ENCODE results near the gene AIFM3.

The AIFM3 gene

DNA sequence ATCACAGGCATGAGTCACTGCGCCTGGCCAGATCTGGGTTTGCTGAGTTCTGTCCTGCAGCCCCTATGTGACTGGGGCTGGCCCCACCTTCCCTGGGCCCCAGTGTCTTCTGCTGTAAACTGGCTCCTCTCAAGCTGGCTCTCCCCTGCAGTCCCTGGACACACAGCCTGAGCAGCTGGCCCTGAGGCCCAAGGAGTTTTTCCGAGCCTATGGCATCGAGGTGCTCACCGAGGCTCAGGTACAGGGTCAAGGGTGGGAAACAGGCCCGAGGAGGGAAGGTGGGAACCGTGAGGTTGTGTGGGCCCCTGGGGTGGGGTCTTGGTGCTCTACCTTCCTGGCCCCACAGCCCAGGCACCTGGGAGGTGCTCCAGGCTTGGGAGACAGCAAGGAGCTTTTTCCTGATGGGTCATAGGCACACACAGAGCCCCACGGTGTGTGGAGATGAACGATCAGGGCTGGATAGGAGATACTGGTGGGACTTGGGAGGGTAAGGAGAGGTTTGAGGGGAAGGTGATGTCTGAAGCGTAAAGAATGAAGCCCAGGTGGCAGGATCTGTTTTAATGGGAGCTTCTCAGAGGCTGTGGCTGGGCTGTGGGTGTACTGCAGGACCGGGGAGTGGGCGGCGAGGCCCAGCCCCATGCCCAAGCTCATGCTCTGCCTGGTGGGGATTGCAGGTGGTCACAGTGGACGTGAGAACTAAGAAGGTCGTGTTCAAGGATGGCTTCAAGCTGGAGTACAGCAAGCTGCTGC lies 8.7 kb downstream of the AIFM3 start:
- no peak for DNase-seq (ENCODE audit: low read depth)

DNA sequence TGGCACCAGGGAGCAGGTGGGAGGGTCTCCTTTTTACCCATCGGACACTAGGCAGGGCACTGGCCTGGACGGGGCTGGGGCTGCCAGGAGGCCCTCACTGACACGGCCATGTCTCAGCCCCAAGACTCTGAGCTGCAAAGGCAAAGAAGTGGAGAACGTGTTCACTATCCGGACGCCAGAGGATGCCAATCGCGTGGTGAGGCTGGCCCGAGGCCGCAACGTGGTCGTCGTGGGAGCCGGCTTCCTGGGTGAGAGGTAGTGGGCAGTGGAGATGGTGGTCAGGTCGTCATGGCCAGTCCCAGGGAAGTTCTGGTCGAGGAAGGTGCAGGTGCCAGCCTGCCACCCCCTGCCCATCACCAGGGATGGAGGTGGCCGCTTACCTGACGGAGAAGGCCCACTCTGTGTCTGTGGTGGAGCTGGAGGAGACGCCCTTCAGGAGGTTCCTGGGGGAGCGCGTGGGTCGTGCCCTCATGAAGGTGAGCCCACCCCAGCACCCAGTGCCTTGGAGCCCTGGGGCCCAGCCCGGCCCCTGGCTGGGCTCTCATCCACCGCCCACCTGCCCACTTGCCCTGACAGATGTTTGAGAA lies 9.3 kb downstream of the AIFM3 start:
- DNase-seq (ENCODE audit: low read depth): no peak

DNA sequence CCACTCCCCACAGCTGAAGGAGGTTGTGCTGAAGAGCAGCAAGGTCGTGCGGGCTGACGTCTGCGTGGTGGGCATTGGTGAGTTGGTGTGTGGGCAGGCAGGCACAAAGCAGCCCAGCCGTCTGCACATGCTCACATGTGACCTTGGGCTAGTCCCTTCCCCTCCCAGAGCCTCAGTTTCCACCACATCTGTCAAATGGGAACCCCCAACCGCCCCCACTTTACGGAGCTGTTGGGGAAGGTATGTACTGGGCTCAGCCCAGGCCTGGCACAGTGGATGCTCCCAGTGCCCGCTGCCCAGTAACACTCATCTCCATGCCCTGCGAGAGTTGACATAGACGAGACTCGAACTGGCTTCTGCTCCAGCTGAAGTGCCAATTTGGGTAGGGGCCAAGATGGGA lies 10.0 kb downstream of the AIFM3 start:
- DNase-seq (ENCODE audit: low read depth): no peak

DNA sequence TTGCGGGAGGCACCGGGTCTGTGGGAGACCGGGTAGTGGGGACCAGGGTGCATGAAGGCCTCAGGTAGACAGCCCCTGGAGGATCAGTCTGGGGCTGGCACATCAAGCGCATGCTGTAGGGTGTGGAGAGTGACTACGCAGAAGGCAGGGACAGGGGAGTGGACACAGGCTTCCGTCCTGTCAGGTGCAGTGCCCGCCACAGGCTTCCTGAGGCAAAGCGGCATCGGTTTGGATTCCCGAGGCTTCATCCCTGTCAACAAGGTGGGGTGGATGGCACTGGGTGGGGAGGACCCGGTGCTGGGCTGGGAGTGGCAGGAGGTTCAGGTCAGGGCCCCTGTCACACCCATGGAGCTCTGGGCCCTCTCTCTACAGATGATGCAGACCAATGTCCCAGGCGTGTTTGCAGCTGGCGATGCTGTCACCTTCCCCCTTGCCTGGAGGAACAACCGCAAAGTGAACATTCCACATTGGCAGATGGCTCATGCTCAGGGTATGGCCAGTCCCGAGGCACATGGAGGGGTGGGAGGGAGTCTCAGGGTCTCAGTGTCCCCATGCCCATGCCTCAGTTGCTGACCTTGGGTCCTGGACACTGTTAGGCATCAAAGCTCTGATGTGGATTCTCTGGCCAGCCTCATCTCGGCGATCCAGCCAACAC lies 10.6 kb downstream of the AIFM3 start:
- no peak for DNase-seq (ENCODE audit: low read depth)

DNA sequence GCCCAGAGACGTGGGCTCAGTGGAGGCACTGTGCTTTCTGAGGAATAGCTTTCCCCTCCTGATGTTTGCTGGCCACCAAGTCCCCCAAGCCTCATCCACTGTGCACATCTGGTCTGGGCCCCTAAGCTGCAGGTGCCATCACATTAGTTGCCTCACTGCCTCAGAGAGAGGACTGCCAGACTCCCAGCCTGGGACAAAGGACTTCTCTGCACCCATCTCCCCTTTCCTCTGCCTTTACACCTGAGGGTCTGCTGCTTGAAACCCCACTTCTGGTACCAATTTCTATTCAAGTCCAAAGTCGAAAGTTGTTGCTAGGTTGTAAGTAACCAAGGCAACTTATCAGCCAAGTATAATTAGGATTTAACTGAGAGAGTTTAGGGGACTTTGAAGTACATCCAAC lies 11.4 kb downstream of the AIFM3 start:
- no peak for DNase-seq (ENCODE audit: low read depth)

DNA sequence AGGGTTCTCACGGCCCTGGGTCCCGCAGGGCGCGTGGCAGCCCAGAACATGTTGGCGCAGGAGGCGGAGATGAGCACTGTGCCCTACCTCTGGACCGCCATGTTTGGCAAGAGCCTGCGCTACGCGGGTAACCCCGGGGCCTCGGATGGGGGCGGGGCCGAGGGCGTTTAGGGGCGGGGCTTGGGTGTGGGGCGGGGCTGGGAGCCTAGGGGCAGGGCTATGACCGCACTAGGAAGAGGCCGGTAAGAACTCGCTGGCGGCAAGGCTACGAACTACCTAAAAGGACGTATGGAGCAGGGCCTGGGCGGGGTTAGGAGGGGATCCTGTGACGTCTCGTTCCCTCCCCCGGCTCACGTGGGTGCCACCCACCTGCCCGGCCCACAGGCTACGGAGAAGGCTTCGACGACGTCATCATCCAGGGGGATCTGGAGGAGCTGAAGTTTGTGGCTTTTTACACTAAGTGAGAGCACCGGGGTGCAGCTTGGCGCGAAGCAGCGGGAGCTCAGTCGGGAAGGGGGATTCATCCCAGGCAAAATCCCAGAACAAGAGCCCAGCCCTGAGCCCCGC lies 12.3 kb downstream of the AIFM3 start:
- DNase-seq (ENCODE audit: low read depth): peak; percentile 41

DNA sequence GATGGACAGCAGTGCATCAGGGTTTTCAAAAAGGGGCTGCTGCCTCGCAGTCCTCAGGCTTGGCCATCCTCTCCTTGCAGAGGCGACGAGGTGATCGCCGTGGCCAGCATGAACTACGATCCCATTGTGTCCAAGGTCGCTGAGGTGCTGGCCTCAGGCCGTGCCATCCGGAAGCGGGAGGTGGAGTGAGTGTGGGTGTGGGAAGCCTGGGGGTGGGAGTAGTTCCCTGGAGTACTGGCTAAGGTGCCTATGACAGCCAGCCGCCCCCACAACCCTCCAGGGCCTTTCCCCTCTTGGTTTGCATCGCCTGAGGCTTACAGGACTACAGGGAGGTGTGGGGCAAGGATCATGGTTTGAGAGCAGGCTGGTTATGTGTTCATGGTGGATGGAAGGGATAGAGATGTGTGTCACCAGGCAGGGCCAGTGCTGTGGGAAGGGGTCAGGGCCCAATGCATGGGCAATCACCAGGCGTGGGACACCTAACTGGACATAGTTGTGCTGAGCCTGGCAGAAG lies 12.9 kb downstream of the AIFM3 start:
- no peak for DNase-seq (ENCODE audit: low read depth)

DNA sequence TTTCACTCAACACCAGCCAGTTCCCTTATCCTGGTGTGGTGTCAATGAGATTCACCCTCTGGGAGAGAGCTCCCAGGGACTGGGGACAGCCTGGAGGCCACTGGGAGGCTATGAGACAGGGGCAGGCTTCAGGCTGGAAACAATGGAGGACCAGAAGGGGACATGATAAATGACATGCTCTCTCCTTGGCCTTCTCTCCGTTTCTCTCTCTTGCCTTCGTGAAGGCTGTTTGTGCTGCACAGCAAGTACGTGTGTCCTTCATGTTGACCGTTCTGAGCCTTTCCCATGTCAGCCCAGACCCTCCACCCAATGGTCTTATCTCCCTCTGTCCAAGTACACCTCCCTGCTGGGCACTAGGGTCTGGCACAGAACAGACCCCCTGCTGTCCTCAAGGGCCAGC lies 13.5 kb downstream of the AIFM3 start:
- DNase-seq (ENCODE audit: low read depth): no peak

DNA sequence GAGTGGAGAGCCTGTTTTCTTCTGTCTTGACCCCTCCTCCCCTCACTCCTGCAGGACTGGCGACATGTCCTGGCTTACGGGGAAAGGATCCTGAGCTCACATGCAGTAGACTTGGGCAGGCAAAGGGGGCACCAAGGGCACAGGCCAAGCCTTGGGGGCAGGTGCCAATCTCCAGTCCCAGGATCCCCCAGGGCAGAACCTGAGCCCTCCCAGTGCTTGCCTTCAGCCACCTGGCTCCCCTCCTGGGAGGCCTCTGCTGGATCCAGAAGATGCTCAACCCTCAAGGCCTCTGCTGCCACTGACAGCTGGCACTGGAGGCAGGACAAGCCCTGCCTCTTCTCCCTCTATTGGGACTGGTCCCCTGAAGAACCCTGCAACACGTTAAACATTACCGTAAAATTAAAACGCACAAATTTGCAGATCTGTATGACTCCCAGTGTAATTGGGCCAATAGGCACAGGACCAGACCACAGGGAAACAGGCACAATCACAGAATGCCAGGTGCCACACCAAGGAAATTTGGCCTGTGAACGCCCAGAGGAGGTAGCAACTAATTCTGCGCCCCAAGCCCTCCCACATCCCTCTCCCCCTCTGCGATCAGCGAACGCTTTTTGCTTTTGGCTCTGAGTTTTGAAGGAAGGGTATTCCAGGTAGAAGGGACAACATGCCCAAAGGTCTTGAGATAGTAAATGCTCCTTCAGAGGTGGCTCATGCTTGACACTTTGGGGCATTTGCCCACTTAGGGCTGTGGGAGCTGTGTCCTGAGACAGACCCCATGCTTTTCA lies 14.1 kb downstream of the AIFM3 start:
- no peak for DNase-seq (ENCODE audit: low read depth)

DNA sequence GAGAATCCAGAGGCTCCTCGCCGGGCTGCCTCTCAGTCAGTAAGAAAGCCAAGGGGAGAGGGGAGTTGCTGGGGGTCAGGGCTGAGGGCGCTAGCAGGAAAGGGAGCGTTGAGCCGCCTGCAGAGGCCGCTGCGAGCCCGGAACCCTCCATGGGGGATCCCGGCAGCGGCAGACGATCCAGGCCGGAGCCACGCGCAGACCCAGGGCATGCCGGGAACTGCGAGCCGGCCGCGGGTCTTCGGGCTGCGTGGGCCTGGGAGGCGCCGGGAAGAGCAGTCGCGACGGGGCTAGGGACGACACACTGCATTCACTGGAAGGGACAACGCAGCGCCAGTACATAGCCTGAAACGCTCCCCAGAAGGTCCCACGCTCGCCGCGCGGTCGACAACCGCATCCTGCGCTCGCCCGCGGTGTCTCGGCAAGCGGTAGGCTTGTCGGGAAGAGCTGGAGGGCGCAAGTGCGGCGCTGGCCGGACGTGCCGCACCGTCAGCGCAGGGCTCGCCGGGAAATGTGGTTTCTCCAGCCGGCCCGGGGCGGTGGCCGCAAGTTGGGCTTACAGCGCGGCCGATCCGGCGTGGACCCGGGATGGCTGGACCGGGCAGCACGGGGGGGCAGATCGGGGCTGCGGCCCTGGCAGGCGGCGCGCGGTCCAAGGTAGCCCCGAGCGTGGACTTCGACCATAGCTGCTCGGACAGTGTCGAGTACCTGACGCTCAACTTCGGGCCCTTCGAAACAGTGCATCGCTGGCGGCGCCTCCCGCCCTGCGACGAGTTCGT lies 14.9 kb downstream of the AIFM3 start, which contains the start of gene LZTR1:
LZTR1 (plus strand) TSS at position 511 of the 776 bp plus-strand sequence; CDS start at position 586, 75 bp downstream.
- peak; percentile 58 for DNase-seq (ENCODE audit: low read depth)

DNA sequence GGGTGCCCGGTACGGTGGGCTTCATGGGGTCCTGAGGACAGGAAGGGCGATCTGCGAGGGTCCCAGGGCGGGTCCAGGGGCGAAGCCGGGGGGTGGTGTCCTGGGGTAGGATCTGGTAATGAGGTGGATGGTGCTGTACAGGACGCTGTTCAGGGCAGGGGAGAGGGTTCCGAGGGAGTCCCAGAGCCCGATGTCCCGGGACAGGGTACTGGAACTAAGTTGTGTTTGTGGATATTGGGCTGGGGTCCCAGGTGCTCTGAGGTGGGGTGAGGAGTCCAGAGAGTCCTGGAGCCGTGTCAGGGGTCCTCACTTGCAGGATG lies 15.5 kb downstream of the AIFM3 start:
- DNase-seq (ENCODE audit: low read depth): no peak

DNA sequence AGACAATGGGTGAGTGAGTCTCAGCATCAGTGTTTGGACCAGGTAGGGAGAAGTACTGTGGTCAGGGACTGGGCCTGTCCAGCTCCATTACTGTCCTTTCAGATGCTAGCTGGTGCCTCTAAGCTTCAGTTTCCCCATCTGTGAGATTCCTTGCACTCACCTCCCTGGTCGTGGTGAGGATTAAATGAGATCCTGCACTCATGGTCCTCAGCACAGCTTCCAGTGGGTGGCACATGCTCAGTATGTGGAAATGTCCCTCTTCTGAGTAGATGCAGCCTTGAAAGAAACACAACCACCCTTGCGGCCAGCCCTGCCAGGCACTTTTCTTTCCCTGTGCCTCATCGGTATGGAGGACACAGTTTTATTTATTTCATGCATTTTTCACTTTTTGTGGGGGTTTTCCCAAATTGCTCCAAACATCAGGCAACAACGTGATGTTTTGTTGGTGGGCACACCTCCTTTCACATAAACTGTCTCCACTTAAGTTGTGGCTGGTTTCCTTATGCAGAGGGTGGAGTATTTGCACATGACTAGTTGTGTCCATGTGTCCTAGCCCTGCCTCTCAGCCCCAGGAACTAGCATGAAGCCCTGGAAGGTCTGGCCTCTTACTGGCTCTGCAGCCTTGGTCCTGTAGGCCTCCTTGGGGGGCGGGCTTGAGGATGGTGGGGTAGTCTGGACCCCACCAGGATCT lies 16.2 kb downstream of the AIFM3 start:
- DNase-seq (ENCODE audit: low read depth): no peak

DNA sequence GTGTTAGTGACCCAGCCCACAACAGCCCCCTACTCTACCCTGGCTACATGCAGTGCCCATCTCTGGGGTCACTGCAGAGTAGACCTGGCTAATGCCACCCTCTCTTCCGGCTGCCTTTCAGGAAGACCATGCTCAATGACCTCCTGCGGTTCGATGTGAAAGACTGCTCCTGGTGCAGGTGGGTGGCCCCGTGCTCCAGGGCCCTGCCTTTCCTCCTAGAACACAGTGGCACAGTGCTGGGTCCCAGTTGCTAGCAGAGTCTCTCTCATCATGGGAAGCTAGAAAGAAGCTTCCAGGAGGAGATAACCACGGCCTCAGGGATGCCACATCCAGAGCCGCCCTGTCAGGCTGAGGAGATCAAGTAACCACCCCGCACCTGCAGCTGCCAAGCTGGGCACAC lies 18.7 kb downstream of the AIFM3 start:
- DNase-seq (ENCODE audit: low read depth): no peak

DNA sequence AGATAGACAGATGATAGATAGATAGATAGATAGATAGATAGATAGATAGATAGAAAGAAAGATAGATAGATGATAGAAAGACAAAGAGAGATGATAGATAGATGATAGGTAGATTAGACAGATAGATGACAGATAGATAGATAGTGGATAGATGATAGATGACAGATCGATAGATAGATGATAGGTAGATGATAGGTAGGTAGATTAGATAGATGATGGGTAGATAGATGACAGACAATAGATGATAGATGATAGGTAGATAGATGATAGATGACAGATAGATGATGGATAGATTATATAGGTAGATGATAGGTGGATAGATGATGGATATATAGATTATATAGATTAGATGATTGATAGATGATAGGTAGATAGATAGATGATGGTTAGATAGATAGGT lies 19.3 kb downstream of the AIFM3 start:
- no peak for DNase-seq (ENCODE audit: low read depth)

DNA sequence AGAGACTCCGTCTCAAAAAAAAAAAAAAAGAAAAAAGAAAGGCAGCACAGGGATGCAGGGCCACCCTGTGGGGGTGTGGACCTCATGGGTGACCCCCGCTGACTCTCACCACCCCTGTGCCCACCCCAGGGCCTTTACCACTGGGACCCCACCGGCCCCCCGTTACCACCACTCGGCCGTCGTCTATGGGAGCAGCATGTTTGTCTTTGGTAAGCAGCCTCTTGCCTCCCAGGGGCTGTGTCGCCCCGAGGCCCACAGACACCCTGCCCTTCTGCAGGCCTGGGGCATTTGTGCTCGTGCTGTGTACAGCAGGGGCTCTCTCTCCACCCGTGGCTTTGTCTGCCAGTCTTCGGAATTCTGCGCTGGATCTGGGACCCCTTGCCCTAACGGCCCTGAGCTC lies 20.3 kb downstream of the AIFM3 start:
- no peak for DNase-seq (ENCODE audit: low read depth)

DNA sequence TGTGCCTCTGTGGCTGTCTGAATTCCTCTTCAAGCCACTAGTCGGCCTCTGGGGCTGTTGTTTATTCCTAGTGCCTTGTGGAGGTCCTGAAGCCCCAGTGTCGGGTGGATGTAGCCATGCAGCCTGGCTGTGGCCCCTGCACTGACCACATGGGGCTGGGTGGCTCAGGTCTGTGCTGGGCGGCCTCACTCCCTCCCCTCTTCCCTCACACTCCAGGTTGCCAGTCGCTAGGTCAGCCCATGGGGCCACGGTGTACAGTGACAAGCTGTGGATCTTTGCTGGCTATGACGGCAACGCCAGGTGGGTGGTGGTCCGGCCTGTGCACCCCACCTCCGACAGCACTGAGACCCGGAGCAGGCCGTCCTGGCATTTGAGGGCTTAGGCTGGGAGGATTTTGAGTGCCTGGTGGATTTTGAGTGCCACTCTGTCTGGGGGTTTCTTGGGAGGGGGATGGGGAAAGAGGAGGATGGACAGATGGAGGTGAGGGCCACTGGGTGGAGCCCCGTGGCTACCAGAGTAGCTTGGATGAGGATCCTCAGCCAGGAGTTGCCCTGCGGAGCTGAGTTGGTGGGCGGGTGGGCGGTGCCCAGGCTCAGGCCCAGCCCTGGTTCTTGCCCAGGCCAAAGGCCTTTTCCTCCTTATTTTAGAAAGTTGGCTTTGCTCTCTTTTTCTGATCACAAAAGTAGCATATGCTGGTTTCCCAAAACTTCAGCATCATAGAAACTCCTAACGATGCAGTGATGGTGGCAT lies 21.7 kb downstream of the AIFM3 start:
- DNase-seq (ENCODE audit: low read depth): no peak

DNA sequence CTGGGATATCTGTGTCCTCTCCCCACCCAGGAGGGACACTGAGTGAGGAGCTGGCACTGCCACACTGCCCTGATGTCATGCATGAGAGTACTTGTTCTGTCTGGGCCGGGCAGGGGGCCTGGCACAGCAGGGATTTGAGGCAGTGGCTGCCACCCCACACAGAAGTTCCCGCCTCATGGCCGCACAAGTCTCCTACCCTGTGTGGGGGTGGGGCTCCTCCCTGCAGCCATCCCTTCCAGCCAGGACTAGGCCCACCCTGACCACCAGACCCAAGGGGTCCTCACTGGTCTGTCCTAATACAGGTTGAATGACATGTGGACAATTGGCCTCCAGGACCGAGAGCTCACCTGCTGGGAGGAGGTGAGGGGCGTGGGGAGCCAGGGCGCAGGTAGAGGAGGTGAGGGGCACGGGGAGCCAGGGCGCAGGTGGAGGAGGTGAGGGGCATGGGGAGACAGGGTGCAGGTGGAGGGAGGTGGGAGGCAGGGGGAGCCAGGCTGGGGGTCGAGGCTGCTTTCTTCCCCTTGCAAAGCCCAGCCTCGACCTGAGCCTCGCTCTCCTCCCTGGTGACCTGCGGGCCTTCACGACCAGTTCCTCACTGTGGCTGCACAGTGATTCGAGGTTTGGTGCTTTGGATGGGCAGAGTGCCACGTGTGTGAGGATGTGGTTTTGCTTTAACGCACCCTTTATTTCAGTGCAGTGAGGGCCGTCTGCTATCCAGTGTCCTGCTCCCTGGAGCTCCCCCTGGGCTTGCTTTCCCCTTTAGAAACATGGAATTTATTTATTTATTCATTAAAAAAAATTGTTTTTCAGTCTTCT lies 22.5 kb downstream of the AIFM3 start:
- DNase-seq (ENCODE audit: low read depth): no peak

DNA sequence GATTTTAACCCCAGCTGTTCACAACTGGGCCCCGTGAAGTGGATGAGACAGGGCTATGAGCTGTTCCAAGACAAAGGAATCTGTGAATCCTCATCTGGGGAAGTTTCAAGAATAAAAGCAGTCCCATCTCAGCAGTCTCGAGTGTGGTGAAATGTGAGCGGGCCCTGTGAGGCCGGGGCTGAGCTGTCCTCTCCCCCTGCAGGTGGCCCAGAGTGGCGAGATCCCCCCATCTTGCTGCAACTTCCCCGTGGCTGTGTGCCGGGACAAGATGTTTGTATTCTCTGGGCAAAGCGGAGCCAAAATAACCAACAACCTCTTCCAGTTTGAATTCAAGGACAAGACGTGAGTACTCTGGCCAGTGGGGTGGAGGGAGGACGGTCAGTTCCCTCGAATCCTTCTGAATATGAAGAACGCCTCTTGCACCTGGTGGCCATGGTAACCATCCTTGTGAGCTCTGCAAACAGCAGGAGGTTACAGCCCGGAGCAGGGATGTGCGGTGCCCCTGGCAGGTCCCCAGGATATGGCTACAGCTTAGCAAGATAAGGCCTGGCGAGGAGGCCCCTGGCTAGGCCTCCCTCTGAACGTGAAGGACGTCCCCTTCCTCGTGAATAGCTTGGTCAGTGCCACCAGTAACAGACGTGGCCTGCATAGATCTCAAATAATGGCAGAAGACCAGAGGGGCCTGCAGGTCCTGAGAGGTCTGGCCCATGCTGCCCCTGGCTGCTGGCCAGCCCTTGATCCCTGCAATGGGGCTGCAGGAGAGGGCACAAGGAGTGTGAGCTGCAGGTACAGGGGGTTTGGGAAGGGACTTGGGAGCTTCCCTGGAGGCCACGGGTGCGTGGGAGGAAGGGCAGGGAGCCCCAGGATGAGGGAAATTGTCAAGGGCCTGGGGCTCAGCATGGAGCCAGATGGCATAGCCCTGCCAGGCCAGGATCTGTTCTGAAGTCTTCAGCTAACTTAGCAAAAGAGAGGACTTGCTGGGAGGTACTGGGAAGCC lies 23.4 kb downstream of the AIFM3 start:
- DNase-seq (ENCODE audit: low read depth): no peak
